GM21576 (cell line): ENCODE measurements around the gene PPIB.
"Not testable (repeated sequence)": the region's sequence is repeated elsewhere in the genome, so short reads cannot be mapped to it uniquely, and the experiment has no call there.

Experiments used
- ATAC-seq: cut with Tn5 transposase; IDR thresholded peaks from one replicate; pipeline ENCODE4 v1.9.1; 2021; ENCODE audit warnings: mild to moderate bottlenecking, moderate library complexity; ENCODE audit not compliant: unreplicated experiment

PPIB gene

GRCh38 chr15:64110950-64111678, 51.7 kb downstream of the PPIB start:
- no peak for ATAC-seq

DNA sequence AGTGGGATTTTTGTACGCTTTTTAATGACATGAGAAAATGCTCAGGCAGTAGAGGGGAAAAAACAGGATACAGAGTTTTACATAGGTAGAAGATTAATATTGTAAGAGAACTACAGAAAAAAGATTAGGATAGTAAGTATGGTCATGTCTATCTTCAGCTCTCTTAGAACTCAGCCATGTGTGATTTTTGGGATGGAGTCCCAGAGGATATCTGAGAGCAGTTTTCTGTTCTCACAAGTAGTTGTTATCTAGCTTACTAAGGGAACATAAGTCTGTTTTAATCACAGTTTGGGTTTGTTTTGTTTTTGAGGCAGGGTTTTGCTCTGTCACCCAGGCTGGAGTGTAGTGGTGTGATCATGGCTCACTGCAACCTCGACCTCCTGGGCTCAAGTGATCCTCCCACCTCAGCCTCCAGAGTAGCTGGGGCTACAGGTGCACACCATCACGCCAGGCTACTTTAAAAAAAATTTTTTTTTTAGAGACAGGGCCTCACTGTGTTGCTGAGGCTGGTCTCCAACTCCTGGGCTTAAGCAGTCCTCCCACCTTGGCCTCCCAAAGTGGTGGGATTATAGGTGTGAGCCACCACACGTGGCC, 52.6 kb downstream of the PPIB start:
- ATAC-seq: not testable (repeated sequence)

- ATAC-seq: no peak
These were observed 55.5 kb downstream of the PPIB start for GRCh38 chr15:64107337-64107736.
